Left cardiac atrium (tissue), 4 donors: ENCODE data around the gene PADI4. TPM values are rescaled to one million over a fixed set of nuclear protein-coding genes. Genes with fewer than 3 reads are reported as not detected.
A peak's percentile ranks its signal among the peaks of the same experiment; 100 is the strongest.
"Not testable (repeated sequence)": the region's sequence is repeated elsewhere in the genome, so short reads cannot be mapped to it uniquely, and the experiment has no call there.

Experiments used
- ATAC-seq, 2 donors: fragments of 200-7000 bp; cut with Tn5 transposase; one replicate each; pipeline ENCODE4 v1.9.1; 2020; ENCODE audit warnings: mild to moderate bottlenecking in 2 of 2, moderate library complexity in 2 of 2
- DNase-seq: peaks from one replicate; pipeline ENCODE4 v3.0.0-alpha.2; 2020
- intact Hi-C, 2 donors: fragments of 100-400 bp; cut with DNase I; formaldehyde crosslinking; loops; one replicate each; pipeline versions ENCODE4 v1.14.1 to v1.15.1; 2022 to 2023
- total RNA-seq, 2 donors: library from RNA; stranded (reverse); fragmentation: NEBNext Ultra II Directional; extraction: Animal tissue kit (Norgen Biotek cat#: 25700); gene quantifications; one replicate each; pipeline ENCODE4 v1.2.1, GENCODE V29; 2021
- donor health status: DM: no; HTN: yes; CAD: no.
- donor health status: DM: no; HTN: yes; CAD: no; lungs with severe emphysema.
- donor health status: DM: yes; HTN: yes; CAD: no.
- donor health status: Dilated cardiomyopathy.

Gene PADI4
- total RNA-seq, 2 donors from 2014 or later: 0.38 to 0.63 TPM

DNA sequence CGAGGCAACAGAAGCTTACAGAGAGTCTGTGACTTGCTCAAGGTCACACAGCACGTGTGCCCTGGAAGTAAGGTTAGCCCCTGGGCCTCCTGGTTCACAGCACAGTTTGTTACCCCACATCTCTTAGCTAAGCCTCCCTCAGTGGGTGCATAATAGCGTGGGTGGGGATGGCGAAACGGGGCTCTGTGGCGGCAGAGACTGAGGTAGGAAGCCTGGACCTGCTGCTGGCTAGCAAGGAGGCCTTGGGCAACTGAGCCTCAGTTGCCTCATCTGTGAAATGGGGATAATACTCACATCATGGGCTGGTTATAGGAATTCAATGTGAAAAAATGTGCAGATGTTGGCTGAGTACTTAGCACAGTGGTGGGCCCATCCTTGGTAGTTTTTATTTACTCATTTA lies 596 bp downstream of the PADI4 start:
- ATAC-seq (no peak), DNase-seq (no peak)
- intact Hi-C loops: no loop called here

DNA sequence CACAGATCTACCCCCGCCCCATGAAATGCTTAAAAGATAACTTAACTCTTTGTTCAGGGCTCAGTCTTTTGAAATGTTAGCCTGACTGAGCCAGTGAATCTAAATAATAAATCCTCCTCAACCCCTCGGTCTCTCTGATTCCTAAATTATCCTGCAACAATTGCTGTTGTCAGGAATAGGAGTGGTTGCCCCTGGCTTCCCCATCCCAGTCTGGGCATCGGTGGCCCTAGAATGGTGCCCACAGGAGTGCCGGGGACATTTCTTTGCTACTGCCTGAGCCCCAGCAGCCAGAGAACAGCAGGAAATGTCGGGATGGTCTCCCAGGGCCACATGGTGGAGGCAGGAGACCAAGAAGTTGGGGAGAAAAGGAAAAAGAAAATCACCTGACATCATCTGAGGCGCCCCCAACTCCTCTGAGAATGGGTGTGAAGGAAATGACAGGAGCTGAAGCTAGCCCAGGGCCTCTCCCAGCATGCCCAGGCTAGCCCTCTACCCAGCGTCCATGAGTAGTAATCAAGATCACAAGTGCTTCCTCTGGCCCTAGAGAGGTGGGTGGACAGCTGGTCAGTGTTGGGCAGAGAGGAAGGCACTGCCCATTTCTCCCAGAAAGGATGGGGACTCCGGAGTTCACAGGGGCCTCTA lies 1.6 kb downstream of the PADI4 start:
- no peak for ATAC-seq

DNA sequence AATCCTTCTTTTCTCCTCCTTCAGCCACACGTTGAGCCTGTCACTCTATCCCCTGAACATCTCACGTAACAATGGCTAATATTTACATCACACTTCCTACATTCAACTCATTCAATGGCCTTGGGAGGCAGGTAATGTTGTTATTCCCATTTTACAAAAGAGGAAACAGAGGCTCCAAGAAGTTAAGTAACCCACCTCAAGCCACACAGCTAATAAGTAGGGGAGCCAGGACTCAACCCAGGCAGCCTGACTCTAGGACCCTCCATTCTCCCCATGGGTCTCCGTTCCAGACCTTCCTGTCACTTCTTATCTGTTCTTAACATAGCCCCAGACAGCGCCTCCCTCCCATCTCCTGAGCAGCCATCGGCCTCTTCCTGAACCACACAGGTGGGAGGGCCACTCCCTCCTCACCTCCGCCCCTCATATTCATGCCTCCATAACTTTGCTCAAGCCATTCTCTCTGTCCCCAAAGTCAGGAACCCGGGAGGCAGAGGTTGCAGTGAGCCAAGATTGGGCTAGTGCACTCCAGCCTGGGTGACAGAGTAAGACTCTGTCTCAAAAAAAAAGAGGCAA lies 2.2 kb downstream of the PADI4 start:
- no peak for ATAC-seq
- intact Hi-C loops: no loop called here
- DNase-seq: no peak

More for the DNA sequence above, 1.6 kb downstream of the PADI4 start:
- DNase-seq: no peak
- intact Hi-C loops: no loop called here

DNA sequence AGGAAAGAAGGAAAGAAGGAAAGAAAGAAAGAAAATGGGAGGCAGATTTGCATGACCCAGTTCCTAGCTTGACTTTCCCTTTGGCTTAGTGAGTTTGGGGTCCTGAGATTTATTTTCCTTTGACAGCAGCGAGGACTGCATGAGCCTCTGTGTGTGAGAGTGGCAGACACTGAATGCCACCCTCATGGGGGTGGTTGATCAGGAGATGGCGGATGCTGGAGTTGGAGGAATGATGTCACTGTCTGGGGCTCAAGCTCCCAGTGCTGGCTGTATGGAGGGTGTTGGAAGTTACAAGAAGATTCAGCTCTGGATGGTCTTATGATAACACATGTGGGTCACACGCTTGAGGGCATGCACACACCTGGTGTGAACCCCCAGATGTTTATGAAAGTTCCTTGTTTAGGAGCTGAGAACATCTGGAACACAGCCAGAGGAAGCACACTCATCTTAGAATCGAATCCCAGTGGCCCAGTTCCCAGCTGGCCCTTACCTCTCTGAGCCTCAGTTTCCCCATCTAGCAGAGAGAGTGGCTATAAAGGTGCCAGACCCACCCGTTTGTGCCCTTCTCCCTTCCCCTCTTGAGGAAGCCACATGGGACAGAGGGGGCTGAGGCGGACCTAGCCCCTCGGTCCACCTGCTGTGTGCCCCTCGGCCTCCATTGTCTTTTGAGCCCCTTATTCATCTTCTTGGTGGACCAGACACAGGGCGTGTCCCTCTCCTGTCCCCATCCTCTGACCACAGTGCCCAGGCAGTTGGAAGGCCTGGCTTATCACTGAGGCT lies 5.7 kb downstream of the PADI4 start:
- DNase-seq (no peak), ATAC-seq (no peak)
- intact Hi-C loops: no loop called here

DNA sequence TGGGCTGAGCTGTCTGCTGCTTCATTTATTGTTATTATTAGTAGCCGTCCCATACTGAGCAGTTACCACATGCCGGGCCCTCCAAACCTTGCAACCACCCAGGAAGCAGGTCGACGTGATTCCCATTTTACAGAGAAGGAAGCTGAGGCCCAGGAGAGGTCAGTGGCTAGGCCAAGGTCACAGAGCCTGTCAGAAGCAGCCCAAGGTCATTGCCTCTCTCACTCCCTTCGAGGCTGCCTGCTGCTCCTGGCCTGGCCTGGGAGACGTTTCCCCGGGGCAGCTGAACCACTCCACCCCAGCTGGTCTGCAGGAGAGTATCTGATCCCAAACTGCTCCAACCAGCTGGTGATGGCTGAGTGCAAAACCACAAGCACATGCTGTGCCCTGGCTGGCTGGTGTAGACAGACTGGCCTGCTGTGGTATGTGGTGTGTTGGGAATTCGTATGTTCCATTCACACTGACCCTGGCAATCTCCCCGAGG lies 6.5 kb downstream of the PADI4 start:
- intact Hi-C loops: no loop called here
- DNase-seq (no peak), ATAC-seq (no peak)

DNA sequence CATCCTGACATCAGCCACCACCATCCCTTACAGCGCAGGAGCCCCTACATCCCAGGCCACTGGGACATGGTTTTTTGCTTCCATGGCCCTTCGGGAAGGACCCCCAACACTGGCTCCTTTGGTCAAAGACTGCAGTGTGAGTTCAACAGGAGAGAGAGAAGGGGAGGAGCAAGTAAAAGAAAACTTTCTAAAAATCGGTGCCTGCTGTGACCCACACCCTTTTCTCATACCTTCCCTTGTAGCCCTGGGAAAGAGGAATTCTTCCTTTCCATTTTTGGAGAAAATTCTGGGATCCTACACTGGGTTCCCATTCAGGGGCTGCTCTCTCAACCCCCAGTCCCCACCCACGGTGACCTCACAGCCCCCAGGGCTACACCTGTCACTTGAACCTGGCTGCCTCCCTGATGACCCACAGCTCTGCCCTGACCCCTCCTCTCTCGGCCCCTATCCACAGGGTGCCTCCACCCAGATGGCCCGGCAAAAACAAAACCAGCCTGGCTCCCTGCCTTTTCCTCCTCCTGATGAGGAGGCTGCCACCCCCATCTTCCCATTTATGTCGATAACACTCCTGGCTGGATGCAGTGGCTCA lies 7.6 kb downstream of the PADI4 start:
- ATAC-seq (no peak), DNase-seq (no peak)
- intact Hi-C loops: no loop called here

DNA sequence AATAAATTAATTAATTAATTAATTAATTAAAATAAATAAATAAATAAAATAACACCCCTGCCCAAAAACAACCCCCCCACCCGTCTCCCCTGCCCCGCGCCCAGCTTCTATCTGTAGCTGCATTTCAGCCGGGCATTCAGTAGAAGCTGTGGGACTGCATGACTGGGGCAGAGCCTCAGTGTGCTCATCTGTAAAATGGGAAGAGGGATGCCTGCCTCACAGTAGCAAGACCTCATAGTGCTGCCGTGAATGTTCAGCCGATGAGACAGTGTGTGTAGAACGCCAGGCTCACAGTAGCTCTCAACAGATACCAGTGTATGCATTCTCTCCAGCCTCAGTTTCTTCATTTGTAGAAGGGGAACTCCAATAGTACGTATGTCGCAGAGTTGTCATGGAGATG lies 8.7 kb downstream of the PADI4 start:
- DNase-seq (no peak), ATAC-seq (no peak)
- intact Hi-C loops: no loop called here

DNA sequence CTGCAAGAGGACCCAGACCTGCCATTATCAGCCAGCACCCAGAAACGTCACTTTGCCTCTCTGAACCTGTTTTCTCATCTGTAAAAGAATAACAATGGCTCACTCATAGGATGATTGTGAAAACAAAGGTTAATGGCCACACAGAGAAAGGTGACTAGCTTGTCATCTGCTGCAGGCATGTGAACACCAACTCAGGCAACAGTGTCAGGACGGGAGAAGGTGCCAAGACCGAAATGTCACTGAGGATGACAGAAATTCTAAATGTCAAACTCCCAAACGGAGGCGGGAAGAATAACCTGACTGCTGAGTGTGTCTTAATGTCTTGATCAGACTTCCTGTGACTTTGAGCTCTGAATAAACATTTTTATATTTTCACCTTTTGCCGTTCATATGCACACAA lies 10.3 kb downstream of the PADI4 start:
- DNase-seq (no peak), ATAC-seq (no peak)
- intact Hi-C loops: no loop called here

DNA sequence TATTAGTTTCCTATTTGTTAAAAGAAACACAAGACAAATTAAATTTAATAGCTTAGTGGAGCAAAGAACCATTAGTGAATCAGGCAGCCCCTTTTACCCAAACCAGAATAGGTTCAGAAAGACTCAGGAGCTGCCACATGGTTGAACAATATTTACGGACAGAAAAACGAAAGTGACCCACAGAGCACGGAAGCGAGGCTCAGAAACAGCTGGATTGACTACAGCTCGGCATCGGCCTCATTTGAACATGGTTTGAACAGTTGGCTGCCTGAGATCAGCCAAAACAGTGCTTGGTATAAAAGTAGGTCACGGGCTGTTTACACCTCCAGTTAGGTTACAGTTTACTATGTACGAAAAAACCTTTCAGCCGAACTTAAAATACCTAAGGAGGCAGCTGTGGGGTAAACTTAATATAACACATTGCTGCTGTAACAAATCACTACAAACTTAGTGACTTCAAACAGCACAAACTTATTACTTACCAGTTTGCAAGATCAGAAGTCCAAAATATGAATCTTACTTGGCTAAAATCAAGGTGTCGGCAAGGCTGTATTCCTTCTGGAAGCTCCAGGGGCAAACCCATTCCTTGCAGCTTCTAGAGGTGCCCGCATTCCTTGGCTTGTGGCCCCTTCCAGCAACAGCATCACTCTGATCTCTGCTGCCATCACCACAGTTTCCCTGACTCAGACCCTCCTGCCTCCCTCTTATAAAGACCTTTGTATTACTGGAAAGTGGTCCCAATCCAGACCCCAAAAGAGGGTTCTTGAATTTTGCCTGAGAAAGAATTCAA lies 11.8 kb downstream of the PADI4 start:
- ATAC-seq (no peak), DNase-seq (no peak)
- intact Hi-C loops: no loop called here

DNA sequence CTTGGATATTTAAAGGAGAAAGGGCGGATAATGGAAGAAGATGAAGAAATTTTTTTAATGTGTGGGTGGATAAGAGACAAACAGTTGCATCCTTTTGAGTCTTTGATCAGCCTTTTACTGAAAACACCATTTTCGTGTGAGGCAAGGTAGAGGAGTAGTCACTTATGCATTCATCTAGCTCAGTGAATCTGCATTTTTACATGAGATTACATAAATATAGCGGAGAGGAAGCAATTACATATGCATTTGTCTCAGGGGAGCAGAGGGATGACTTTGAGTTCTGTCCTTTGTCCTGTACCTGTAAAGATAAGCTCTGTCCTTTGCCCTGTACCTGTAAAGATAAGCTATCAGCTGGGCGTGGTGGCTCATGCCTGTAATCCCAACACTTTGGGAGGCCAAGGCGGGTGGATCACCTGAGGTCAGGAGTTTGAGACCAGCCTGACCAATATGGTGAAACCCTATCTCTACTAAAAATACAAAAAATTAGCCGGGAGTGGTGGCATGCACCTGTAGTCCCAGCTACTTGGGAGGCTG lies 13.9 kb downstream of the PADI4 start:
- intact Hi-C loops, DNase-seq, ATAC-seq: not testable (repeated sequence)

DNA sequence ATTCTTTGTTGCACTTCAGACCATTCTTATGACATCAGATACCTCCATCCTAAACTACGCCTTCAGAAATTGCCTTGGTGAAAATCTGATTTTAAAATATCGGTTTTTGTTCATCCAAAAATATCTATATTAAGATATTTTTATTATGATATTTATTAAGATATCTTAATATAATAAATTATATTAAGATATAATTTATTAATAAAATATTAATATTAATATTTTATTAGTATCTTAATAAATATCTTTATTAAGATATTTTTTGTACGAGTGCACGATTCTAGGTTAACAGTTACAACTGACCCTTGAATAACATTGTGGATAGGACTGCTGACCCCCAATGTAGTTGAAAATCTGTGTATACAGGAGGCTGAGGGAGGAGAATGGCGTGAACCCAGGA lies 20.9 kb downstream of the PADI4 start:
- no peak for ATAC-seq
- DNase-seq: no peak
- intact Hi-C loops: no loop called here

DNA sequence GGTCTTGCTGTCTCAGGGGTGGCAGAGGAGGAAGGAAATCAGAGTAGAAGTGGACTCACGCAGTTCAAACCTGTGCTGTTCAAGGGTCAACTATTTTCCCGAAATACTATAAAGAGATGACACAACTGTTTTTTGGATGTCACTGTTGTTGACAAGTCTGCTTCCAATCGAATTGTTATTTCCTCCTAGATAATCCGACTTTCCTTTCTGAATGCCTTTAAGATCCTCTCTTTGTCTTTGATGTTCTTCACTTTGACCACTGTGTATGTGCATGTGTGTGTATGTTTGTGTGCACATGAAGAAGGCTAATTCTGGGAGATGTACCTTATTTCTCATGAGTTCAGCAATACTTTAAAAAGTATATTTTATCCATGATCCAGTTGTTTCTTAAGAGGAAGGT lies 21.6 kb downstream of the PADI4 start:
- no peak for ATAC-seq
- intact Hi-C loops: loop anchor here in 1 of 2 donors (10.0 kb wide), 1 partner anchor 205 kb away; no protein-coding TSS in a partner anchor

DNA sequence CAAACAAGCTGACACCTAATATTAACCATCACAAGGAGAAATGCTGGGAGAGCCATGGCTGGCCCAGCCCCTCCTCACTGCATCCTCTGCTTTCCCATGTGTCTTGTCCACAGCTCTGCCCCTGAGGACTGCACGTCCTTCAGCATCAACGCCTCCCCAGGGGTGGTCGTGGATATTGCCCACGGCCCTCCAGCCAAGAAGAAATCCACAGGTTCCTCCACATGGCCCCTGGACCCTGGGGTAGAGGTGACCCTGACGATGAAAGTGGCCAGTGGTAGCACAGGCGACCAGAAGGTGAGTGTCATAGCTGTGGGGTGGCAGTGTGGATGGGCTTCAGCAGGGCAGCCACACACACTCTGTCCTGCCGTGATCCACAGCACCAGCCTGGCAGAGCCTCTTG lies 22.9 kb downstream of the PADI4 start:
- ATAC-seq: no peak
- no peak for DNase-seq
- intact Hi-C loops: loop anchor here in 1 of 2 donors (10.0 kb wide), 1 partner anchor 206 kb away; no protein-coding TSS in a partner anchor

More for the DNA sequence above, 21.6 kb downstream of the PADI4 start:
- no peak for DNase-seq

DNA sequence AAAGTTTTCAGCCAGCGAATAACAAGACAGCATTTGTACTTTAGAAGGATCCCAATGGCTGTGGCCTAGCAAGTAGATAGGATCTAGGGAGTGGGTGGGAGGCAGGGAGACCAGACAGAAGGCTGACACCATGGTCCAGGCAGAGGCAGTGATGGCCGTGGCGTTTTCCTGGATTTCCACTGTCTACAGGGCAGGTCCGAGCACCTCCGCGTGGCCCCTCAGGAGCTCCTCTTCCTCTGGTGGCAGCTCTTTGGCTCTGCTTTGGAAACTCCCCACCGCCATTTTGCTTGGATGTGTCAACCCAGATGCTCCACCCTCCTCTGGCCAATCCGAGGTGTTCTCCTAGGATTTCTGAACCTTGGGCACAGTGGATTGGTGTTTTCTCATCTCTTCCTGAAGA lies 25.1 kb downstream of the PADI4 start:
- ATAC-seq (no peak), DNase-seq (no peak)
- intact Hi-C loops: loop anchor here in 1 of 2 donors (10.0 kb wide), 1 partner anchor 208 kb away; no protein-coding TSS in a partner anchor

DNA sequence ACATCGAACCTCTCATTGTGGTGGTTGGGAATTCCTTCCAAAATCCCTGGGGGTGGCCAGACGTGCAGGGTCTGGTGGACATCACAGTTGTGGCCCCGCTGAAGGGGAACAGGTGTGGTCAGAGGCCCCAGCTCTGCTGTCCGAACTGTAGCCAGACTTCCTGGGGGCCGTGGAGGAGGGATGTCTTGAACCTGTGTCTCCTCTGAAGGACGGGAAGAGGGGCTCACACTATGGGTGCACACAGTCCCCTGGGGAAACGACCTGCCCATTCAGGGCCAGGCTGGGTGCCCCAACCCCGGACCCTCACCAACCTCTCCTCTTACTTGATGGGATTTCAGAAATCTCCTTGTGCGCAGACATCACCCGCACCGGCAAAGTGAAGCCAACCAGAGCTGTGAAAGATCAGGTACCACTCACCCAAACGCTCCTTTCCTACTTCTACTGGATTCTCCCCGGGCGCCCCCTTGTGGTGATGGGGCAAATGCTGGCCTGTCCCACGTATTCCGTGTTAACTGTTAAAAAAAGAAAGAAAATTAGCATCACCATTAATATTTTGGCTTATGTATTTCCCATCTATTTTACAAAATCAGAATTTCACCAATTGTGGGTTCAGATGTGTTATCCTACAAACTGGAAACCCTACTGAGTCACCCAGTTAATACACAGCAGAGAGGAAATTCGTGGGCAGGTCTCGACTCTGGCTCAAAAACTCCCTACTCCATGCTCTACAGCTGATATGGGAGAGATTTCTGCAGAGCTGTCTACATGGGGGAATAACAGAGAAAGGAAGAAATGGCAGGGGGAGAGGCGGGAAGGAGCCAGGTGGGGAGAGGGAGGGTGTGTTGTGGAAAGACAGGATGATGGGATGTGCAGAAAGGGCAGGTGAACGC lies 28.1 kb downstream of the PADI4 start:
- intact Hi-C loops: loop anchor here (5.0 to 10.0 kb wide), 2 partner anchors 211 to 214 kb away; no protein-coding TSS in a partner anchor
- DNase-seq: peak; percentile 62
- peak in 1 of 2 donors; percentile 57 for ATAC-seq

DNA sequence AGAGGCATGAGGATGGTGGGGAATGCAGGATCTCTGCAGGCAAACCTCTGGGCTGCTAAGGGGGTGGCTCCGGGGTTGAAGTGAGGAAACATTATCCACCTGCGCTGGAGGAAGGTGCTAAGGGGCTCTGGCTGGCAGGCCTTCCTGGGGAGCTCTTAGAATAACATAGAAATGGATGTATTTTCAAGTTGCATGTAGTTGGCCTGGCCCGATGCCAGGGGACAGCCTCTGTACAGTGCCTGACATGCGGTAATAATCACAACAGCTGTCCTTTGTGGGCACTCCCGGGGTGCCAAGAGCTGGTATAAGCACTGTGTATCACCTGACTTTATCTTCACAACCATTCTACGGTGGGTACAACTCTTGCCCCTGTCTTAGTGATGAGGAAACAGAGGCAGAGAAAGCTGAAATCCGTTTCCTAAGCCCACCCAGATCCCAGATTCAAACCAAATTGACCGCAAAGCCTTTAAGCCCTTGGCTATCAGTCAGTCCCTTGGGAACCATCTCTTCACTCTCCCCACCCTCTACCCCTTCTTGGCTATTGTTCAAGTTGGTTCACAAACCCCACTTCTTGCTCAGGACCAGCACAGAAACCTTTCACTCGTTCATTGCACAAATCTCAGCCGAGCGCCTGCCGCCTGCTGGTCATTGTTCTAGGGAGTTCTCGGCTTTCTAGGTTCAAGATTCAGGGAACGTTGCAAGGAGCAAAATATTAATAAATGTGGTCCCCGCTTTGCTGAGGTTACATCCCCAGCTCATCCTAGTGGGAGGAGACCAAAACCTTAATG lies 30.9 kb downstream of the PADI4 start:
- intact Hi-C loops: loop anchor here (5.0 to 10.0 kb wide), 2 partner anchors 214 to 217 kb away; no protein-coding TSS in a partner anchor
- DNase-seq (no peak), ATAC-seq (no peak)

DNA sequence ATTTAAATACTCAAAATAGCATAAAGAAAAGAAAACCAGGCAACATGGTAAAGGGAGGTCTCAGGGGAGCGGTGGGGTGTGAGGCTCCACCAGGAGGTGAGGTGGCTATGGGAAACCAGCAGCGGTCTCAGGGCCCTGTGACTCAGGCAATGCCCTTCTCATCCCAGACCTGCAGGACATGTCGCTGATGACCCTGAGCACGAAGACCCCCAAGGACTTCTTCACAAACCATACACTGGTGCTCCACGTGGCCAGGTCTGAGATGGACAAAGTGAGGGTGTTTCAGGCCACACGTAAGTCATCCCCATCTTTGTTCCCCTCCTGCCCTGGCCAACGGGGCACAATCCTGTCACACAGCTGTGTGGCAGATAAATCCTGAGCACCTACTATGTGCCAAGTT lies 31.5 kb downstream of the PADI4 start:
- intact Hi-C loops: loop anchor here (5.0 to 10.0 kb wide), 2 partner anchors 215 to 217 kb away; no protein-coding TSS in a partner anchor
- ATAC-seq (no peak), DNase-seq (no peak)
